Measurements from ENCODE around the gene SOS2. TPM values are rescaled to one million over a fixed set of nuclear protein-coding genes. Genes with fewer than 3 reads are reported as not detected.

Gene SOS2
- total RNA-seq, 1 experiment from 2014 or later, result 14.9 TPM

- no TSS peak for BruUV-seq (replicated peaks)
- CTCF ChIA-PET, result interaction anchor here (0.6 kb wide), 1 partner anchor 542 kb away, joined by 5 read pairs; no protein-coding TSS in a partner anchor
- H3F3A ChIP-seq (ENCODE audit: insufficient read depth, low read depth), result 0 out of 2 replicates have a peak, but pooled peaks cover 21% of the 10 kb centered on the region
- no peaks in the 10 kb centered on the region for H3K9me2 ChIP-seq (ENCODE audit: insufficient read depth)
- POLR2A ChIA-PET (ENCODE audit: unreplicated experiment), result interaction anchor here (0.6 kb wide), 1 partner anchor 19 kb away, joined by 8 read pairs; no protein-coding TSS in a partner anchor
- peaks cover 34% of the 10 kb centered on the region for H3K79me2 ChIP-seq (ENCODE audit: low read depth)
- no peak overlapping the region for H3K4me3 ChIP-seq
- no peak overlapping the region for H3K4me2 ChIP-seq
- no peak overlapping the region for H3K27ac ChIP-seq
- H4K20me1 ChIP-seq (ENCODE audit: insufficient read depth), result no peaks in the 10 kb centered on the region
- no peaks in the 10 kb centered on the region for H3K9me3 ChIP-seq (ENCODE audit: insufficient read depth, low read depth)
- TF ChIP-seq CTCF (conservative IDR thresholded peaks at IDR 0.05), result no peak
- no peak for TF ChIP-seq EZH2 (IDR thresholded peaks at IDR 0.05; ENCODE audit: low read depth)
- no peak for DNase-seq
- H3K36me3 ChIP-seq (ENCODE audit: low read depth), result no peaks in the 10 kb centered on the region
- intact Hi-C loops (cut with micrococcal nuclease; ENCODE audit: unreplicated experiment), result no loop called here
- H3K4me1 ChIP-seq (replicated peaks; ENCODE audit: insufficient read depth), result peaks cover 34% of the 10 kb centered on the region
- no peaks in the 10 kb centered on the region for H3K27me3 ChIP-seq (ENCODE audit: insufficient read depth, low read depth)
- H2AFZ ChIP-seq, result no peak overlapping the region
Measured at GRCh38 chr14:50228313-50228712, 3.1 kb downstream of the SOS2 start.

- no peaks in the 10 kb centered on the region for H3K36me3 ChIP-seq (ENCODE audit: low read depth)
- H2AFZ ChIP-seq, result no peak overlapping the region
- TF ChIP-seq EZH2 (IDR thresholded peaks at IDR 0.05; ENCODE audit: low read depth) (no peak), CTCF (conservative IDR thresholded peaks at IDR 0.05) (no peak)
- no peak overlapping the region for H3K4me3 ChIP-seq
- POLR2A ChIA-PET (ENCODE audit: unreplicated experiment), result no interaction called here
- no peaks in the 10 kb centered on the region for H3K9me3 ChIP-seq (ENCODE audit: insufficient read depth, low read depth)
- H4K20me1 ChIP-seq (ENCODE audit: insufficient read depth), result no peaks in the 10 kb centered on the region; the same call in 1 of the 2 replicates
- H3F3A ChIP-seq (ENCODE audit: insufficient read depth, low read depth), result 0 out of 2 replicates have a peak, but pooled peaks cover 11% of the 10 kb centered on the region
- CTCF ChIA-PET, result no interaction called here
- H3K27me3 ChIP-seq (ENCODE audit: insufficient read depth, low read depth), result no peaks in the 10 kb centered on the region
- peaks cover 28% of the 10 kb centered on the region for H3K4me1 ChIP-seq (replicated peaks; ENCODE audit: insufficient read depth)
- H3K4me2 ChIP-seq, result no peak overlapping the region
- H3K9me2 ChIP-seq (ENCODE audit: insufficient read depth), result no peaks in the 10 kb centered on the region
- DNase-seq, result no peak
- peaks cover 38% of the 10 kb centered on the region for H3K79me2 ChIP-seq (ENCODE audit: low read depth)
- BruUV-seq (replicated peaks), result no TSS peak
- intact Hi-C loops (cut with micrococcal nuclease; ENCODE audit: unreplicated experiment), result no loop called here
- no peak overlapping the region for H3K27ac ChIP-seq
Measured at GRCh38 chr14:50225974-50226297, 5.4 kb downstream of the SOS2 start.

- no peaks in the 10 kb centered on the region for H3K9me2 ChIP-seq (ENCODE audit: insufficient read depth)
- POLR2A ChIA-PET (ENCODE audit: unreplicated experiment), result no interaction called here
- H4K20me1 ChIP-seq (ENCODE audit: insufficient read depth), result no peaks in the 10 kb centered on the region; the same call in 1 of the 2 replicates
Measured at GRCh38 chr14:50225067-50225973, 6.1 kb downstream of the SOS2 start.

More at GRCh38 chr14:50225067-50225973, 6.1 kb downstream of the SOS2 start:
- CTCF ChIA-PET, result interaction anchor here (0.6 kb wide), 1 partner anchor 66 kb away, joined by 11 read pairs; no protein-coding TSS in a partner anchor
- H3F3A ChIP-seq (ENCODE audit: insufficient read depth, low read depth), result 0 out of 2 replicates have a peak, but pooled peaks cover 5% of the 10 kb centered on the region
- BruUV-seq (replicated peaks), result no TSS peak
- peak overlapping the region; percentile 40 for H3K4me2 ChIP-seq
- peaks cover 39% of the 10 kb centered on the region for H3K79me2 ChIP-seq (ENCODE audit: low read depth)
- H2AFZ ChIP-seq, result no peak overlapping the region
- no peak for TF ChIP-seq CTCF (conservative IDR thresholded peaks at IDR 0.05)
- no peak for TF ChIP-seq EZH2 (IDR thresholded peaks at IDR 0.05; ENCODE audit: low read depth)
- H3K4me3 ChIP-seq, result no peak overlapping the region
- peak in 1 of 2 experiments; percentile 45 for DNase-seq
- peaks cover 28% of the 10 kb centered on the region for H3K4me1 ChIP-seq (replicated peaks; ENCODE audit: insufficient read depth)
- intact Hi-C loops (cut with micrococcal nuclease; ENCODE audit: unreplicated experiment), result no loop called here
- H3K36me3 ChIP-seq (ENCODE audit: low read depth), result no peaks in the 10 kb centered on the region
- H3K27ac ChIP-seq, result no peak overlapping the region; the same call in 1 of the 2 replicates
- no peaks in the 10 kb centered on the region for H3K9me3 ChIP-seq (ENCODE audit: insufficient read depth, low read depth)
- H3K27me3 ChIP-seq (ENCODE audit: insufficient read depth, low read depth), result no peaks in the 10 kb centered on the region

Data from PC-9 (cell line).